Vagina (tissue), 2 donors: Measurements from ENCODE around the gene OR2C3.

ENCODE experiments used
- POLR2A ChIP-seq, 2 donors: fragments of 450-650 bp; IDR thresholded peaks; one replicate each; pipeline ENCODE4 v1.6.1; 2017; ENCODE audit warnings: antibody characterized with exemption in 2 of 2, mild to moderate bottlenecking in 2 of 2, moderate library complexity in 2 of 2
- POLR2AphosphoS5 ChIP-seq, 2 donors: sonication (generic); formaldehyde crosslinking; IDR thresholded peaks; one replicate each; pipeline ENCODE4 v1.9.0; 2017; ENCODE audit warnings: antibody characterized with exemption in 2 of 2, mild to moderate bottlenecking in 2 of 2, low read depth in 1 of 2; ENCODE audit not compliant: insufficient read depth in 1 of 2
- TF ChIP-seq, protein P1 (sequence below), 3 experiments: fragments of 450-650 bp in 2 of 3; fragments of 200-600 bp in 1 of 3; sonication (generic) in 1 of 3; IDR thresholded peaks; one replicate each; pipeline ENCODE4 v1.5.1; 2017 to 2019; ENCODE audit warnings: antibody characterized with exemption in 3 of 3, mild to moderate bottlenecking in 2 of 3, moderate library complexity in 2 of 3

DNA sequence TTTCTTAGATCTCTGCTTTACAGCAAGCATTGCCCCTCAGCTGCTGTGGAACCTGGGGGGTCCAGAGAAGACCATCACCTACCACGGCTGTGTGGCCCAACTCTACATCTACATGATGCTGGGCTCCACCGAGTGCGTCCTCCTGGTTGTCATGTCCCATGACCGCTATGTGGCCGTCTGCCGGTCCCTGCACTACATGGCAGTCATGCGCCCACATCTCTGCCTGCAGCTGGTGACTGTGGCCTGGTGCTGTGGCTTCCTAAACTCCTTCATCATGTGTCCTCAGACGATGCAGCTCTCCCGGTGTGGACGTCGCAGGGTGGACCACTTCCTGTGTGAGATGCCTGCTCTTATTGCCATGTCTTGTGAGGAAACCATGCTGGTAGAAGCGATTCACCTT is 44.9 kb downstream of the OR2C3 start:
- TF ChIP-seq, protein P1, sequence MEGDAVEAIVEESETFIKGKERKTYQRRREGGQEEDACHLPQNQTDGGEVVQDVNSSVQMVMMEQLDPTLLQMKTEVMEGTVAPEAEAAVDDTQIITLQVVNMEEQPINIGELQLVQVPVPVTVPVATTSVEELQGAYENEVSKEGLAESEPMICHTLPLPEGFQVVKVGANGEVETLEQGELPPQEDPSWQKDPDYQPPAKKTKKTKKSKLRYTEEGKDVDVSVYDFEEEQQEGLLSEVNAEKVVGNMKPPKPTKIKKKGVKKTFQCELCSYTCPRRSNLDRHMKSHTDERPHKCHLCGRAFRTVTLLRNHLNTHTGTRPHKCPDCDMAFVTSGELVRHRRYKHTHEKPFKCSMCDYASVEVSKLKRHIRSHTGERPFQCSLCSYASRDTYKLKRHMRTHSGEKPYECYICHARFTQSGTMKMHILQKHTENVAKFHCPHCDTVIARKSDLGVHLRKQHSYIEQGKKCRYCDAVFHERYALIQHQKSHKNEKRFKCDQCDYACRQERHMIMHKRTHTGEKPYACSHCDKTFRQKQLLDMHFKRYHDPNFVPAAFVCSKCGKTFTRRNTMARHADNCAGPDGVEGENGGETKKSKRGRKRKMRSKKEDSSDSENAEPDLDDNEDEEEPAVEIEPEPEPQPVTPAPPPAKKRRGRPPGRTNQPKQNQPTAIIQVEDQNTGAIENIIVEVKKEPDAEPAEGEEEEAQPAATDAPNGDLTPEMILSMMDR (IDR thresholded peaks at IDR 0.05), result no peak
- no peak for TF ChIP-seq POLR2AphosphoS5 (IDR thresholded peaks at IDR 0.05; ENCODE audit: insufficient read depth in 1 of 2, low read depth in 1 of 2)
- TF ChIP-seq POLR2A (IDR thresholded peaks at IDR 0.05), result no peak
